GM03348 (cell line): ENCODE results near the gene CFAP46.
"Not testable (repeated sequence)": the region's sequence is repeated elsewhere in the genome, so short reads cannot be mapped to it uniquely, and the experiment has no call there.

Experiments used
- DNase-seq: peaks from one replicate; pipeline ENCODE4 v3.0.0; 2012; ENCODE audit warnings: low spot score

The CFAP46 gene

GRCh38 chr10:132979491-132980425 is 37.4 kb upstream of the CFAP46 start:
- no peak for DNase-seq

- DNase-seq: no peak
Observed at GRCh38 chr10:132978542-132978941, 36.2 kb upstream of the CFAP46 start.

- no peak for DNase-seq
Observed at GRCh38 chr10:132977807-132978206, 35.4 kb upstream of the CFAP46 start.

- no peak for DNase-seq
Observed at GRCh38 chr10:132977076-132977475, 34.7 kb upstream of the CFAP46 start.

- DNase-seq: no peak
Observed at GRCh38 chr10:132975831-132976682, 33.7 kb upstream of the CFAP46 start.

- DNase-seq: peak; percentile 66
Observed at GRCh38 chr10:132974886-132975830, 32.8 kb upstream of the CFAP46 start.

GRCh38 chr10:132974249-132974796 is 32.0 kb upstream of the CFAP46 start:
- no peak for DNase-seq

GRCh38 chr10:132973903-132974241 is 31.5 kb upstream of the CFAP46 start:
- DNase-seq: no peak

GRCh38 chr10:132972986-132973902 is 30.9 kb upstream of the CFAP46 start:
- DNase-seq: no peak

GRCh38 chr10:132972149-132972985 is 30.0 kb upstream of the CFAP46 start:
- no peak for DNase-seq

- DNase-seq: no peak
Observed at GRCh38 chr10:132971448-132972148, 29.2 kb upstream of the CFAP46 start.

- no peak for DNase-seq
Observed at GRCh38 chr10:132970641-132971438, 28.5 kb upstream of the CFAP46 start.

- no peak for DNase-seq
Observed at GRCh38 chr10:132967540-132967939, 25.2 kb upstream of the CFAP46 start.

- no peak for DNase-seq
Observed at GRCh38 chr10:132965411-132966057, 23.2 kb upstream of the CFAP46 start.

GRCh38 chr10:132964707-132965410 is 22.5 kb upstream of the CFAP46 start:
- not testable (repeated sequence) for DNase-seq

GRCh38 chr10:132964231-132964630 is 21.9 kb upstream of the CFAP46 start:
- DNase-seq: no peak

- DNase-seq: no peak
Observed at GRCh38 chr10:132963430-132963960, 21.1 kb upstream of the CFAP46 start.
